Endometrium (tissue), 2 donors: ENCODE measurements around the gene MYH7.
"Not testable (repeated sequence)": the region's sequence is repeated elsewhere in the genome, so short reads cannot be mapped to it uniquely, and the experiment has no call there.

Experiments
- FAIRE-seq: peaks from 2 replicates; lab custom pipeline; 2012; peaks lifted over from hg19 to GRCh38; lab: Jason Lieb, UNC
- donor health status: control.
- donor health status: control.

MYH7 gene

GRCh38 chr14:23386266-23386657 lies 49.2 kb downstream of the MYH7 start:
- not testable (repeated sequence) for FAIRE-seq

- no peak for FAIRE-seq
Measured at GRCh38 chr14:23385642-23386265, 49.7 kb downstream of the MYH7 start.

GRCh38 chr14:23385244-23385641 lies 50.2 kb downstream of the MYH7 start:
- no peak for FAIRE-seq

- FAIRE-seq = no peak
Measured at GRCh38 chr14:23384364-23385080, 50.9 kb downstream of the MYH7 start.

GRCh38 chr14:23382731-23383440 lies 52.6 kb downstream of the MYH7 start:
- FAIRE-seq = no peak

GRCh38 chr14:23382276-23382675 lies 53.2 kb downstream of the MYH7 start:
- no peak for FAIRE-seq

GRCh38 chr14:23381871-23382270 lies 53.6 kb downstream of the MYH7 start:
- FAIRE-seq = no peak

- no peak for FAIRE-seq
Measured at GRCh38 chr14:23380976-23381375, 54.5 kb downstream of the MYH7 start.

- no peak for FAIRE-seq
Measured at GRCh38 chr14:23380197-23380914, 55.1 kb downstream of the MYH7 start.

GRCh38 chr14:23379366-23380196 lies 55.9 kb downstream of the MYH7 start:
- no peak for FAIRE-seq

GRCh38 chr14:23378612-23379220 lies 56.7 kb downstream of the MYH7 start:
- no peak for FAIRE-seq

- FAIRE-seq = no peak
Measured at GRCh38 chr14:23377573-23378563, 57.6 kb downstream of the MYH7 start.

GRCh38 chr14:23377198-23377550 lies 58.3 kb downstream of the MYH7 start:
- no peak for FAIRE-seq

- no peak for FAIRE-seq
Measured at GRCh38 chr14:23376482-23377197, 58.8 kb downstream of the MYH7 start, which contains the start of gene CMTM5. TSS of gene CMTM5 (plus strand) at chr14:23377046. CDS start at chr14:23377252, 206 bp downstream.

- FAIRE-seq = no peak
Measured at GRCh38 chr14:23375527-23376251, 59.8 kb downstream of the MYH7 start.

GRCh38 chr14:23373041-23373440 lies 62.4 kb downstream of the MYH7 start:
- FAIRE-seq = no peak

GRCh38 chr14:23372509-23372908 lies 63.0 kb downstream of the MYH7 start, which contains the start of gene IL25:
TSS of gene IL25 (plus strand) at chr14:23372809.
- no peak for FAIRE-seq

- FAIRE-seq = no peak
Measured at GRCh38 chr14:23371865-23372264, 63.6 kb downstream of the MYH7 start.

- FAIRE-seq = no peak
Measured at GRCh38 chr14:23370221-23370620, 65.2 kb downstream of the MYH7 start.
